Measurements from ENCODE around the gene AOAH.

The AOAH gene

DNA sequence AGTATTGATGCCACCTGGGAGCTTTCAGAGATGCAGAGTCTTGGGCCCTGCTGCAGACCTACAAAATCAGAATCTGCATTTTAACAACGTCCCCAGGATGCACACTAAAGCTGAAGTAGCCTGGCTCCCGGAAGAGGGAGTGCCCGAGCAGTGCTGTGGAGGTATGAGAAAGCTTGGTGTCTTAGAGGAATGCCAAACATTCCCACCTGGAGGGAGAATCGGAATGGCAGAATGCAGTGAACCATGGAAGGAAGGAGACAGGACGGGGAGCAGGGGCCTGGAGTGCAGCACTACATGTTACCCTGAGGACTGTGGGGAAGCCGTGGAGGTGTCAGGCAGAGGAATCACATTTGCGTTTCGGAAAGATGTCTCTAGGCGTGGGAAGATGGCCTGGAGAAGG, 90.9 kb downstream of the AOAH start:
- no peak for DNase-seq (ENCODE audit: extremely low read depth, low read depth)
- TF ChIP-seq CTCF (IDR thresholded peaks at IDR 0.05; ENCODE audit: low read depth, low read length): no peak

- no peak for DNase-seq (ENCODE audit: extremely low read depth, low read depth)
- no peak for TF ChIP-seq CTCF (IDR thresholded peaks at IDR 0.05; ENCODE audit: low read depth, low read length)
These were observed 94.1 kb downstream of the AOAH start for GRCh38 chr7:36630112-36630650.

- no peak for TF ChIP-seq CTCF (IDR thresholded peaks at IDR 0.05; ENCODE audit: low read depth, low read length)
- DNase-seq (ENCODE audit: extremely low read depth, low read depth): no peak
These were observed 94.9 kb downstream of the AOAH start for GRCh38 chr7:36629351-36629750.

DNA sequence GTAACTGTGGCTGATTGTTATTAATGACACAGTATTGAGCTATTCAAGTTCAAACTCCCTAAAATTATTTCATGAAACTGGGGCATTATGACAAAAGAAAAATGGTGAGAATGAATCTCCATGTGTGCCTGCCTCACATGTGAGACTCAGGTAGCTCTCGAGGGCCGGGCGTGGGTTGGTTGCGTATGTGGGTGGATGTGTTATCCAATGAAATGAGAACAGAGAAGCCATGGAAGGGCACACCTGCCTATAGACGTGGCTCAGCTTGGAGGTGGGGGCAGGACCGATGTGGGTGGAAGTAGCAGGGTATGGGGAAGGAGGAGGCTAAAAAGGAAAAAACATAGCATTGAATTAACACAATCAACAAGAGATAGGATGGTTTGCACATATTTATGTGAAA, 96.5 kb downstream of the AOAH start:
- no peak for DNase-seq (ENCODE audit: extremely low read depth, low read depth)
- no peak for TF ChIP-seq CTCF (IDR thresholded peaks at IDR 0.05; ENCODE audit: low read depth, low read length)

GRCh38 chr7:36626111-36626510, 98.2 kb downstream of the AOAH start:
- no peak for DNase-seq (ENCODE audit: extremely low read depth, low read depth)
- TF ChIP-seq CTCF (IDR thresholded peaks at IDR 0.05; ENCODE audit: low read depth, low read length): no peak

DNA sequence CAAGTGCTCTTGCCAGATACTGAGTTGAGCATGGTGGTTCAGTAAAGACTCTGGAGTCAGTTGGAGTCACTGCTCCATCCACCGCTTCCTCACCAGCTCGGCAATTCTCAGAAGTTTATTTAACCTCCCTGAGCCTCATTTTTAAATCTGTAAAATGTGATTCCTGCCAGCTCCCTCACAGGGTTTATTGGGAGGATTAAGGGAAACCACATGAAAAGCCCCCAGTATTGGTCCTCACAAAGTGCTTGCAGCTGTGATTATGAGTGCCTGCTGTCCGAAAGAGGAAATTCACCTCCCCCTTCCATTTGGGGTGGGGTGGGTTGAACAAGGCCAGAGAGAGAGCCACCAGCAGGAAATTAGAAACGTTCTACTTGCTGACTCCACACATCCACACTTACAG, 99.0 kb downstream of the AOAH start:
- no peak for TF ChIP-seq CTCF (IDR thresholded peaks at IDR 0.05; ENCODE audit: low read depth, low read length)
- DNase-seq (ENCODE audit: extremely low read depth, low read depth): no peak

DNA sequence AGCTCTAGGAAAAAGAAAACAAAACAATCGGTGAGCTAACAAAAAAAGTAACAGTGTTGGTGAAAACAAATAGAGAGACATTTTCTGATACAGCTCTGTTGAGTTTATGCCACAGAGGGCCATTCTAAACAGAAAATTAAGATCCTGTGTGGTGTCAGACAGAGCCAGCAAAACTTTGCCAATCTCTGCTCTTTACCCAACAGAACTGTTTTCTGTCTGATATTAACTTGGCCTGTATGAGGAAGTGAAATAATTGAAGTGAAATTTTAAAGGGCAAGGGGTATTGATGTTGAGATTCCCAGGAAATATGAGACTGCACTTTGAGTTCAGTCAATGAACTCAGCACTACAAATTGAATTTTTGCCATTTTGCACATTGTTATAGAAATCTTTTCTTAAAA, 101.0 kb downstream of the AOAH start:
- no peak for DNase-seq (ENCODE audit: extremely low read depth, low read depth)
- TF ChIP-seq CTCF (IDR thresholded peaks at IDR 0.05; ENCODE audit: low read depth, low read length): no peak

Measured in AG09319 (cell line).